ENCODE results near the gene BMI1. TPM values are rescaled to one million over a fixed set of nuclear protein-coding genes. Genes with fewer than 3 reads are reported as not detected.

Gene BMI1
- total and polyA plus RNA-seq, 2 donors (not counting 3 experiments of a cell fraction or from before 2014, with no cell fraction given), result 12.0 to 25.1 TPM

GRCh38 chr10:22379059-22379458, 58.2 kb downstream of the BMI1 start:
- H3K27ac ChIP-seq (ENCODE audit: insufficient read depth, low read depth, low read length), result no peak overlapping the region
- H2AFZ ChIP-seq (ENCODE audit: low read depth, low read length), result no peak overlapping the region
- FAIRE-seq (no peak), DNase-seq (ENCODE audit: low read depth, low spot score) (no peak)
- TF ChIP-seq CTCF (IDR thresholded peaks at IDR 0.05; ENCODE audit: extremely low read depth in 1 of 2, insufficient read depth in 1 of 2, low read depth in 1 of 2, low read length in 2 of 2), result no peak
- no peak for TF ChIP-seq EZH2 (IDR thresholded peaks at IDR 0.05; ENCODE audit: borderline replicate concordance, low read depth, low read length, severe bottlenecking)
- no peak for TF ChIP-seq JUN (IDR thresholded peaks at IDR 0.05; ENCODE audit: borderline replicate concordance, insufficient read depth, insufficient read length, low read depth)
- TF ChIP-seq GATA2 (IDR thresholded peaks at IDR 0.05; ENCODE audit: insufficient read depth, insufficient read length, low read depth, low read length), result no peak
- TF ChIP-seq POLR2AphosphoS5 (IDR thresholded peaks at IDR 0.05; ENCODE audit: insufficient read depth, low read depth, low read length), result no peak
- no peak for TF ChIP-seq MYC (IDR thresholded peaks at IDR 0.05; ENCODE audit: low read depth, low read length)
- TF ChIP-seq FOS (IDR thresholded peaks at IDR 0.05; ENCODE audit: borderline replicate concordance, insufficient read depth, low read length), result no peak
- no peak for TF ChIP-seq POLR2A (IDR thresholded peaks at IDR 0.05; ENCODE audit: low read depth, low read length)
- no peak for TF ChIP-seq MAX (IDR thresholded peaks at IDR 0.05; ENCODE audit: insufficient read depth, insufficient read length)
- H3K4me2 ChIP-seq (ENCODE audit: insufficient read depth, low read length), result no peak overlapping the region
- no peaks in the 10 kb centered on the region for H3K9me3 ChIP-seq (replicated peaks; ENCODE audit: control insufficient read depth, insufficient read depth, low read length)
- H3K9ac ChIP-seq (replicated peaks; ENCODE audit: extremely low read depth, insufficient read depth, low read length), result no peak overlapping the region
- dilution Hi-C loops (cut with MboI; ENCODE audit: extremely low pct_ligation_motif_present, low sequenced_read_pairs), result no loop called here
- ChIA-PET CTCF (interaction anchor here (0.8 to 1.3 kb wide), 5 partner anchors 9 to 23 kb away, joined by 3 to 4 read pairs (median 3); no protein-coding TSS in a partner anchor), POLR2A (interaction anchor here (0.6 kb wide), 1 partner anchor 108 kb away, joined by 3 read pairs; no protein-coding TSS in a partner anchor)
- intact Hi-C loops (cut with micrococcal nuclease), result no loop called here
- H3K27me3 ChIP-seq (ENCODE audit: control insufficient read depth in 2 of 2, insufficient read depth in 2 of 2, low read length in 2 of 2), result no peaks in the 10 kb centered on the region
- H4K20me1 ChIP-seq (replicated peaks; ENCODE audit: control insufficient read depth, extremely low read depth, insufficient read depth, low read length), result no peaks in the 10 kb centered on the region
- no peaks in the 10 kb centered on the region for H3K79me2 ChIP-seq (ENCODE audit: control insufficient read depth, insufficient read depth, low read length)
- no peaks in the 10 kb centered on the region for H3K9me1 ChIP-seq (replicated peaks; ENCODE audit: control insufficient read depth, extremely low read depth, insufficient read depth, low read length)
- no peaks in the 10 kb centered on the region for H3K36me3 ChIP-seq (ENCODE audit: control insufficient read depth in 2 of 2, extremely low read depth in 1 of 2, insufficient read depth in 2 of 2, low read length in 2 of 2)
- H3K4me1 ChIP-seq (ENCODE audit: control insufficient read depth, extremely low read depth, insufficient read depth, low read length), result peaks cover 10% of the 10 kb centered on the region
- no TSS peak for BruUV-seq (replicated peaks)
- H3K4me3 ChIP-seq (replicated peaks in 1 of 3; ENCODE audit: insufficient read depth in 1 of 3, low read depth in 1 of 3, low read length in 3 of 3), result no peak overlapping the region

Small RNA genes lying within 50 kb of the gene (small RNA-seq; reads per million reads assigned to genes)
- gene AL158211.3 (ENCODE audit: insufficient read depth, insufficient read length, low read depth, low replicate concordance), result not detected

Other genes starting within 250 kb of the BMI1 start
- not detected in 2 replicates for gene EBLN1, start 103.1 kb upstream of the BMI1 start, total RNA-seq
- not detected in 2 replicates for gene EBLN1, start 103.1 kb upstream of the BMI1 start, polyA plus RNA-seq
- 48.9 and 49.8 TPM in 2 replicates for gene COMMD3, start 4.7 kb upstream of the BMI1 start, total RNA-seq
- gene COMMD3, start 4.7 kb upstream of the BMI1 start, polyA plus RNA-seq, result 21.0 and 22.5 TPM in 2 replicates
- gene SPAG6, start 24.4 kb downstream of the BMI1 start, total RNA-seq, result not detected in 2 replicates
- not detected in 2 replicates for gene SPAG6, start 24.4 kb downstream of the BMI1 start, polyA plus RNA-seq

Measured in endothelial cell of umbilical vein (primary cell).